HG02759 (cell line): Measurements from ENCODE around the gene CMTM8.

Experiments used
- ATAC-seq: cut with Tn5 transposase; IDR thresholded peaks from one replicate; pipeline ENCODE4 v1.9.1; 2021; ENCODE audit warnings: mild to moderate bottlenecking, moderate library complexity; ENCODE audit not compliant: unreplicated experiment

The CMTM8 gene

DNA sequence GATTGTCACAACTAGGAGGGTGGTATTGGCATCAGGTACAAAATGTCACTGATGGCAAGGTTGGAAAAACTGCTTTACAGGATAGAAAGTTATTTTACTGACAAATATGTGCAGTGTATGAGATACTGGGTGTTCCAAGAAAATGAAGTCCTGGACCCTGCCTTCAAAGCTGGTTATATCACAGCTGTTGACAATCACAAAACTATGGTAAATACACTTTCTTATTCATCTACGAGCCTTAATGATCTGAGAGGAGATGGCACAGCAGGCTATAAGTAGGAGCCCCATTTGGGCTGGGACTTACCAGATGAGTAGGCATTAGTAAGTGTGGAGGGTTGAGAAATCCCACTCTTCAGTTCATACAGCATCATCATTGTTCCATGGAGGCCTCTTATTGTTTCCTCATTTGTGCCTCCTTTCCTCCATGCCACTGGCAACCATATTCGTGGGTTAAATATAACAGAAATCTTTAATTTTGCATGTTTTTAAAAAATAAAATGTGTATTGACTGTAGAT is 66.9 kb downstream of the CMTM8 start:
- no peak for ATAC-seq

DNA sequence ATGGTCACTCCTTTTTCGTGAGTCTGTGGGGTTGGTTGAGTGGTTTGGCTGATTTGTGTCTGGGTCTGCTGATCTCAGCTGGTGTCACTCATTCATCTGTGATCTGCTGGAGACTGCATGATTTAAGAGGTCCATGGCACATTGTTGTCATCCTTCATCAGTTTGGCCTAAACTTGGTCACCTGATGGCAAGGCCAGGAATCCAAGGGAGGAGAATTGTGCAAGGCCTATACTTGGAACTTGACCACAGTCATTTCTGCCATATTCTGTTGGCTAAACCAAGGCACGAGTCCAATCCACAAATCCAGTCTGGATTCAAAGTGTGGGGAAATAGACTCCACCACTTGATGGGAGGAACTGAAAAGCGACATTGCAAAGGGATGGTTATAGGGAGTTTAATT is 67.6 kb downstream of the CMTM8 start:
- no peak for ATAC-seq

DNA sequence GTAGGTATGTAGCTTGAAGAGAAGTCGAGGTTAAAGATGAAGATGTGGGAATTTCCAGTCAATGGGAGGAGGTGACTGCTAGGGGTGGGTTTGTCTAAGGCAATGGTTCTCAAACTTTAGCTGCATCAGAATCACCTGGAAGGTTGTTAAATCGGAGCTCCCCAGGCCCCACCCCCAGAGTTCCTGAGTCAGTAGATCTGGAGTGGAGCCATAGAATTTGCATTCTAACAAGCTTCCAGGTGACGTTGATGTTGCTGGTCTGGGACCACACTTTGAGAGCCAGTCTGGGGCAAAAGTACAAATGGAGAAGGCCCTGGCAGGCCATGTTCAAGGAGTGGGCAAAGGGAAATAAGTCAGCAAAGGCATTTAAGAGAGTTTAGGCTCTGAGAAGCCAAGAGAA is 69.1 kb downstream of the CMTM8 start:
- no peak for ATAC-seq

DNA sequence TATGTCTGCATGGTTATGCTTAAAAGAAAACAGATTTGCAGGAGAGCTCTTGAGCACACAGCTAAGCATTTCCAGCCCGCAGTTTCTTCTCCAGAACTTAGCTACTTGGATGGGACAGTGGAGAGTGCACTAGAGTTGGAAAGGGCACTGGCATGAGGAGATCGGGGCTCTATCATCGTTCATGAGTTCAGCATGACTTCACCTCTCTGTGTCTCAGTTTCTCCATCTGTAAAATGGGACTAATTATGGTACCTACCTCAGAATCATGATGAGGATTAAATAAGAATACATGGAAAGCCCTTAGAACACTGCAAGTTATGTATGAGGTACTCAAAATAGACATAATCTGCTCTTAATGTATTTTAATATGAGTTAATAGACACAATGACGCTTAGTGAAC is 69.9 kb downstream of the CMTM8 start:
- no peak for ATAC-seq

DNA sequence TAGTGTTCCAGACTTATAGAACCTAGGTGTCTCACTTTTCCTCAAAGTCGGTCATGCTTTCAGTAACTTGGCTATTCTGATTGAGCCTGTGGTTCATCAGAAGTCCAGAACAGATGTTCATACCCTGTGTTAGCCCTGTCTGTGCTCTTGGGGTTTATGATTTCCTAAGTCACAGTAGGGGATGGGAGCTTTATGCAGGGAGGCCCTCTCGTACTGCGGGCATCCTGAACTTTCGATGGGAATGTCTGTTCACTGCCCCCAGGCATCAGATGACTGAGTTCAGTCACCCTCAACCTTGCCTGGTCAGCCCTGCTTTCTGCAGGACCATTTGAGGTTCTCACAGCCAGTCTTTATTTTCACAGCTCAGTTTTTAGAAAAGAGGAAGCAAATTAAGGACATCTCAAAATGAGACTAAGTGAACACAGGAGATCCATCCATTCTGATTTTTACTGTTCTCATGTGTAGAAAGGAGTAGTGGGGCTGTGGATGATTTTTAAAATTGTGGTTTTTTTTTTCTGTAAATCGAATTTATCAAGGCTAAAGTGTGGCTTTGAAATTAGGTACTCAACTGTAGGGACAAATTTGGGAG is 71.3 kb downstream of the CMTM8 start:
- ATAC-seq: peak; percentile 44

DNA sequence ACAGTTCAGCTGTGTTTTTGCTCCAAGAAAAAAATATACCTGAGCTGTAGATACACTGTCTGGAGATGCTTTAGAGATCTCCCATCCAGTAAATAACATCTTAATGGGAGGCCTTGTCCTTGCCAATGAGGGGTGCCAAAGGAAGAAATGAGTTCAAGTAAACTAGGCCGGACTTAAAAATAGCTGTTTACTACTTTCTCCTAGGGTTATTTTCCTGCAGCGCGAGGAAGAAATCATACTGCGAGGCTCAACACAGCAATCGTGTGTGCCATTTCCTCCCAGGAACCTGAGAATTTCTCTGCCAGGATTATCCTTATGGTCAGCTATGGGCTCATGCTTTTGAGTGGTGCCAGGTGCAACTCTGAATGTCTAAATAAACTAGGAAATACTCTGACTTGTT is 71.9 kb downstream of the CMTM8 start:
- no peak for ATAC-seq

DNA sequence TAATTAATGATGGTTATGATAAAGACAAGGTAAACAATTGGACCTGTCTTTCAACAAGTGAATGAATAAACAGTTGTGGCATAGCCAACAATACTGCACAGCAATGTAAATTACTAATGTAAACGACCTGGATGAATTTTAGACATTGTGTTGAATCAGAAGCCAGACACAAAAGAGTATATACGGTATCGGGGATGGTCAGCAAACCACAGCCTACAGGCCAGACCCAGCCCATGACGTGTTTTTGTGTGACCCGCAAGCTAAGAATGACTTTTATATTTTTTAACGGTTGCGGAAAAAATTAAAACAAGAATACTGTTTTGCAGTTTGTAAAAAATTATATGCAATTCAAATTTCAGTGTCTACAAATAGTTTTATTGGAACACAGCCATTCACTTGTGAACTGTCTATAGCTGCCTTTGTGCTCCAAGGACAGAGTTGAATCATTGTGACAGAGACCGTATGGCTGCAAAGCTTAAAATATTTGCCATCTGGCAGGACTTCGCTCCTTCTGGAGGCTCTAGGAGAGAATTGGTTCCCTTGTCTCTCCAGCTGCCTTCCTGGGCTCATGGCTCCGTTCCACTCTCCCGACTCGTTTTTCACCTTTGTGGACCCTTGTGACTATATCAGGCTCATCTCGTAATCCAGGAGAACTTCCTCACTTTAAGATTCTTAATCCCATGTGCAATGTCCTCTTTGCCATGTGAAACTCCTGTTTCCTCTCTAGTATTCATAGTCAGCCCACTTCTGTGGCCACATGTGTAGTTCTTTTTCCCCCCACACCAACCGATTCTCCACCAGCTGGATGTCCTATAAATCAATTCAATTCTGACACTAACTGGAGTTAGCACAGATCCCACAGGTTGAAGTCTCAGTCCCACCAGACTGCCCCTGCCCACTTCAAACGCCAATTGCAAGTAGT is 72.7 kb downstream of the CMTM8 start:
- no peak for ATAC-seq

DNA sequence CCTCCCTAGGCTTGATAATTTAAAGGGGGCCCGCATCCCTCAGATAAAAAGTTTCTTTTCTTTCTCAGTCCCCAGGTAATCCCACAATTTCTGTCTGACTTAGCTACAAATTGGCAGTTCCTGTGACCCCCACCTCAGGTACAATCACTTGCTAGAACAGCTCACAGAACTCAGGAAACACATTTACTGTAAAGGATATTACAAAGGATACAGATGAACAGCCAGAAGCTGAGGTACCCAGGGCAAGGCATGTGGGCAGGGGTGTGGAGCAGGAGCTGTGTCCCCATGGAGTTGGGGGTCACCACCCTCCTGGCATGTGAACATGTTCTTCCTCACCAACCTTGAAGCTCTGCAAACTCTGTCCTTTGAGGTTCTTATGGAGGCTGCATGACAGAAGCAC is 73.8 kb downstream of the CMTM8 start:
- ATAC-seq: no peak

DNA sequence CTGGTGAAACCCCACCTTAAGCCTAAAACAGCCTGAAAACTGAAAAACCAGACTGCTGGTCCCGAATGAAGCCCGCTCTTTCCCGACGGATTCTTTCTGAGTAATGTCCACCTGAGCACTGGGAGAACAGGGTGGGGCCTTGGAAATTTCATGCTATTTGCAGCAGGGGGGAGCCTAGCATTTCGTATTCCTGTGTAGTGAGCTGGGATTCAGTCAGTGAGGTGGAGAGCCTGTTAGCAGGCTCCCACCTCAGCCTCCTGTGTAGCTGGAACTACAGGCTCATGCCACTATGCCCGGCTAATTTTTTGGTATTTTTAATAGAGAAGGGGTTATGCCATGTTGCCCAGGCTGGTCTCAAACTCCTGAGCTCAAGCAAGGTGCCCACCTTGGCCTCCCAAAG is 74.7 kb downstream of the CMTM8 start:
- ATAC-seq: no peak

DNA sequence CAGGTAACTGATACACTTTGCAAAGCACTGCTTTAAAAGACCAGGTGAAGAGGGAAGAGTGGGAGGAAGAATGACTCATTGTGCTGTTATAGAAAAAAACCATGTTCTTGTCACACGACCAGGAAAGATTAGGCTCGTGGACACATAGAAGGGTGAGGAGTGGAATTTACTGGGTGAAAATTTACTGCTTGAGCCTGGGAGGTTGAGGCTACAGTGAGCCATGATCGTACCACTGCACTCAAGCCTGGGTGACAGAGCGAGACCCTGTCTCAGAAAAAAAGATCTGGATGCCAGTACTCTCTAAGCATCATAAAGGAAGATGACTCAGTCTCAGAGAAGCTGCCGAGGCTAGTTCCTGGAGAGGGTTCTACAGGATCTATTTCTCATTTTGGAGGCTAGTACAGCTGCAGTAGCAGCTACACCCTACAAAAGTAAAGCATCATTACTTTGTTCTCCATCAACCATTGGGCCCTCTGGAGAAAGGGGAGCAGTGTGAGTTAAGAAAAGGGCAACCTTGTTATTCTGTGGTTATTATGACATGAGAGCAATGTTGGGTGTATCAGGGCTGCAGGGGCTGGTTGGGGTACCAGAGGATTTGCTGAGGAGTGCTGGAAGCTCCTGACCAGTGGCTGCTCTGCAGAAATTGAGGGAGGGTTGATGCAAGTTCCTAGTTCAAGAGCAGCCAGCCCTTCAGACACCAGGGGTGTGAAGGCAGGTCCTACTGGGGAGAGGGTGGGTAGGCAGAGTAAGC is 75.4 kb downstream of the CMTM8 start:
- ATAC-seq: no peak

DNA sequence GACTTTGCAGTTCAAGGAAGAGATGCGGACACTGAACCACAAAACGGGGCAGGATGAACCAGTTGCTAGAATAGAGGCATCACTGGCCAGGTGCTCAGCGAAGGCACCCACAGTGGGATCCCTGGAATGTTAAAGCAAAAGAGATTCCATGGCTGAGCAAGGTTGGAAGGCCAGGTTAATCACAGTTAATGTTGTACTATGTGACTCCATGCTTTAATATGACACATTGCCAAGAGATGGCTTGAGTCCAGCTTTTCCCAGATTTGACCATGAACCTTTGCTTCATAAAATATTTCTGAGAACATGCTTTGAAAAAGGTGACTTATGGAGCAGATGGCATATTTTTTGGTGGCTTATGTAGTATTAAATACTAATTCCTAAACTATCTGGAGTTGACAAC is 77.0 kb downstream of the CMTM8 start:
- ATAC-seq: no peak

DNA sequence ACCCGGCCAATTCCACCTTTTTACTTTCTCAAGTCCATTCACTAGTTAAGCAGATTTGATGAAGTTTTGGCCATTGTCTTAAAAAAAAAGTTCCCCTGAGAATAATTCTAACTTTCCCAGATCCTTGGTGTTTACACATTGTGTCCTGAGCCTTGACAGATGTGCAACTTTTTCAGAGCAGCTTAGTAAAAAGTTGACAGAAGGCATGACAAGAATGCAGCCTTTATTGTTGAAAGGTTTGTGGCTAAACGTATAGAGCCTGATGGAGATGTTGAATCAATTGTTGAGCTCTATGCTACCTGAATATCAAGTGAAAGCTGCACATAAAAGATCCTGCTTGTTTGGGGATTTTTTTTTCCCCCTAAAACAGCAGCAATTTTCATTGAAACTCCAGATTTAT is 77.8 kb downstream of the CMTM8 start:
- ATAC-seq: no peak

DNA sequence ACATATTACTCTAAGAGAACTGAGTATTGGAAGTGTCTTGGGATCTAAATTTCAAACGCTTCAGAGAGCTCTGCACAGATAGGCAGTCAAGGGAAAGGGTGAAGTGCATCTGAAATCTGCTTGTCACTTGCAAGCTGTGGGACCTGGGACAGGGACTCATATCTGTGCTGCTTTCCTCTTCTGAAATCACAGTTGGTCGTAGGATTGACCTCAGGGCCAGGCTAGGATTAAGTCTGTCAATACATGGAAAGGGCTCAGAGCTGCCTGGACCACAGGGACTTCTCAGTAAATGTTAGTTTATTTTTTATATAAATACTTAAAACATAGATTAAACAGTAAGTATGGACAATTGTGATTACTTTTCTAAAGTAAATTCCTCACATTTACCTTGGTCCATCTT is 78.5 kb downstream of the CMTM8 start:
- ATAC-seq: no peak

DNA sequence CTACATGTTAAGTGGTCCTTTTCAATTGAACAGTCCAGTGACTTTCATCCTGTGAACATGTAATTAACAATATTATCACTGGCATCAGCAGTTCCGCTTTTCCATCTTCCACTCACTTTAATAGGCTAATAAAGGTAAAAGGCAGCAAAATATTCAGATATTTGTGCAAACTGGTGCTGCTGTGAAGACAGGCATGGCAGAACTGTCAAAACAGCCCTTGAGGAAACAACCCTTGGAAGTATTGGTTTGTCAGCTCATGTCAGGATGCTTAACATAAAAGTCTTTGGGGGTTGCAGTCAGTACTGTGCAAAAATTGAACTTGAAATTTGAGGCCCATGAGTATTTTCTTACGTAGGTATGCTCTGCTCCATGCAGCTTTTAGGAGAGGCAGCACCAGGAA is 81.1 kb downstream of the CMTM8 start:
- ATAC-seq: no peak

DNA sequence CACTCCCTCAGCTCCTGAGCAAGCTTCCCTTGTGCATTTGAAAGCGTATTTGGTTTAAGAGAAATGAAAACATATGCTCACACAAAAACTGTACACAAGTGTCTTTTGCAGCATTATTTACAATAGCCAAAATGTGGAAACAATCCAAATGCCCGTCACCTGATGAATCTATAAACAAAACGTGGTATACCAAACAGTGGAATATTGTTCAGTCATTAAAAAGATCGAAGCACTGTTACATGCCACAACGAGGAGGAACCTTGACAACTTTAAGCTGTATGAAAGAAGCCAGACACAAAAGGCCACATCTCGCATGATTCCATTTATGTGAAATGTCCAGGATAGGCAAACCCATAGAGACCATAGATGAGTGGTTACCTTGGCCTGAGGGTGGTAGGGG is 81.6 kb downstream of the CMTM8 start:
- ATAC-seq: no peak

DNA sequence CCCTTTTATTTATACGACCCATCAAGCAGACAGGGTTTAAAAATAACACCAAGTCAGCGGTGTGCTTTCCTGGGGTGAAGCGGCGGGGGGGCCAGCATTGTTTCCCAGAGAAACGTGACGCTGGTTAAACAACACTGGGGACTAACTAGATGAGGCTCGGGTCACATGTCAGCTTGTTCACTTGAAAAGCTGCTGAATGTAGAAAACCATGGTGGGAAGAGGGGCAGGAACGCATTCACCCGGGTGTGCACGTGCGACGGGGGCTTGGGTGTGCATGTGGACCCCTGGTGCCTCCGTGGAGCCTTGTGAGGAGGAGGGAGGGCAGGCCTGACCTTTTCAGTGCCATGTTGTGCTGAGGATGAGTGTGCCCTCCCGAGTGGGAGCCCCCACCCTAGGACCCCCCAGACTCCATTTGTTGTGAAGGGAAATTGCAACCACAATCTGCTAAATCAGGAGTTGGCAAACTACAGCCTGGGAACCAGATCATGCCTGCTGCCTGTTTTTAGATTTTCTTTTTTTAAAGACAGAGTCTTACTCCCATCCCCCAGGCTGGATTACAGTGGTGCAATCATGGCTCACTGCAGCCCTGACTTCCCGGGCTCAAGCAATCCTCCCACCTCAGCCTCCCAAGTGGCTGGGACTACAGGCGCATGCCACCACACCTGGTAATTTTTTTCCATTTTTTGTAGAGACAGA is 82.8 kb downstream of the CMTM8 start:
- ATAC-seq: no peak

DNA sequence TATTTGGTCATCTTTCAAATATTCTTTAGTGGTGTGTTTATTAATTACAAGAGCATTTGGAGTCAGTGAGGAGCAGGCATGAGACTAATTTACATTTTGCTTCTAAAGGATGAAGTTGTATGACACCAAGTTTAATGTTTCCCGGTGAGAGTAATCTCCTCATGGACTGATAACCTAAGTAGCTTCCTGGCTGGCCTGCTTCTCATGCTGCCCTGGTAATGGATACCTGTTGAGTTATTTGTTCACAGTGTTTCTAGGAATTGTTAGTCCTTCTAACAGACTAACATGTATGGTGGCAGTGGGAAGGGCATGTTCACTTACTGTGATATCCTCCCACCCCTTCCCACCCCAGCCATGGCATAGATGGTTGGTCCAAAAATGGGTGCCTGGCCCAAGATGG is 83.8 kb downstream of the CMTM8 start:
- no peak for ATAC-seq

DNA sequence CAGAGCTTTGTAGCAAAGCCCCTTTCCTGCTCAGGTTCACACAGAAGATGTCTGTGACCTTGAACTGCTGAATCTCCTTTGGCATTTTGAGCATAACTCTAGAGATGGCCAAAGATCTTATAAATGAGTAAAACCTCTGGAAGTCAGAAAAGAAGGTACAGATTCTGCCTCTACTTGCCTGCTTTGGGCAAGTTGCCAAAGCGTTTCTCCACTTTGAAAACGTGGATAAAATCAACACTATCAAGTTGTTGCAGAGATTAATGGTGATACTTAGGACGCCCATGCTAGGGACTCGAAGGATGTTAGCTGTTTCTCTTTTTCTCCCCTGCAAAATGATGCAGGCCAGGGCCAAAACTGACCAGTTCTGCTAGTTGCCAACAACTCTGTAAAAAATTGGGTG is 85.1 kb downstream of the CMTM8 start:
- ATAC-seq: no peak

DNA sequence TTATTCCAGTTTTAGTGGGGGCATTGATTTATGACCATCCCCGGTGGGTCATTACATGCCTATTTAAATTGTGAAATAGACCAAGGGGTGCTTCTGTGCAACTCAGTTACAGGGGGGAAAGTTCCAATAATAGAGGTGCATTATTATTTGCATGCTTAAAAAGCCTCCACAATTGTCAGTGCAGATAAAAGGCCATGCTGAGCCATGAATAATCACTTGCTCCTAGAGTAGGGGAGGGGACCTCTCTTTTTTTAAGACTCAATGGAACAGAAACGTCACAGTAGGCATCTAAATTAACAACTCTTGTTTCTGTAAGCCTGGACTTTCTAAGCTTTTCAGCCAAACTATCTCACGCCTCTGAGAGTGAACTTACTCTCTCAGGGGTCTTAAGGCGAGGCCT is 86.7 kb downstream of the CMTM8 start:
- ATAC-seq: no peak

DNA sequence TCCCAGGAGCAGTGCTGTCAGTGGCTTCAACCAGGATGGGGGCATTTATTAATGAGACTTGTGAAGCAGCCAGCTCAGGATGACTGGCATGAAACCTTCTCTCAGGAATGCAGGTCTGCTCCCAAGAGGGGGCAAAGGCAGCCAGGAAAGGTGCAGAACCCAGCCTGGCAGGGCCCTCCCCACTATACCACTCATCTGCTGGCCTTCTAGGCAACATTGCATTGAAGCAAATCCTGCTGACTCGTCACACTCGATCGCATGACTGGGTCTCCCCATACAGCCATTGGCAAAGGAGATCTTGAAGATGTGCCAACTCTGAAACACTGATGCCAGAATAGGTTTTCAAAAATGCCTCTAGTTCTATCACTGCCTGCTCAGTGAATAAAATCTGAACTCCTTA is 87.4 kb downstream of the CMTM8 start:
- ATAC-seq: no peak

DNA sequence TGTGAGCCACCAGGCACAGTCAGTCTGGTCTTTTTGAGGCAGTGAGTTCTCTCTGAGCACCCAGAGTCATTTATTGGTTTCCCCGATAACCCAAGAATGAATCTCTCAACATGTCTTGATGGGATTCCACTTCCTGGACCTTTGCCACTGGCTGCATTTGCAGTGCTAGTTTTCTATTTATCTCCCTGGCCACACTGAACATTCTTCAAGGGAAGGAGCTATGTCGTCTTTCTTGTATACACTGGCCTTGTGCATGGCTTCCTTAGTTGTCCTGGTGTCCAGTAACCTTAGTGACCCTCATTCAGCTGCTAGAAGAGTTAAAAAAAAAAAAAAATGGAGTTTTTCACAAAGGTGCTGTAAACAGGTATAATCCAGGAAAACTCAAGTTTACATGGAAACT is 88.3 kb downstream of the CMTM8 start:
- no peak for ATAC-seq
